PC-3 (cell line): ENCODE measurements around the gene GJC1. TPM values are rescaled to one million over a fixed set of nuclear protein-coding genes. Genes with fewer than 3 reads are reported as not detected.

ENCODE experiments used
- ATAC-seq: fragments of 200-7000 bp; cut with Tn5 transposase; 2 replicates; pipeline ENCODE4 v1.9.1; 2020; ENCODE audit warnings: mild to moderate bottlenecking, moderate library complexity
- BruUV-seq: library from RNA; stranded (reverse); fragments of 400-500 nt; replicated peaks from 2 replicates; lab custom pipeline; 2021; lab: Mats Ljungman, UMichigan
- CTCF ChIA-PET: fragments of 300-600 bp; sonication (Branson Sonifier 250); formaldehyde crosslinking; loops from one replicate; lab custom pipeline; 2022; ENCODE audit warnings: antibody characterized with exemption; lab: Charles Lee
- POLR2A ChIA-PET: fragments of 300-600 bp; sonication (Branson Sonifier 250); formaldehyde crosslinking; loops from one replicate; lab custom pipeline; 2022; ENCODE audit warnings: antibody characterized with exemption; ENCODE audit not compliant: unreplicated experiment; lab: Charles Lee
- DNase-seq: peaks from one replicate; pipeline ENCODE4 v3.0.0-alpha.2; 2015
- H2AFZ ChIP-seq: fragments of 300-600 bp; sonication (generic); 2 replicates; pipeline ENCODE4 v1.6.0; 2016; ENCODE audit warnings: antibody characterized with exemption, low read length
- H3F3A ChIP-seq: fragments of 300-600 bp; sonication (generic); one replicate; pipeline ENCODE4 v1.6.0; 2017; ENCODE audit warnings: antibody characterized with exemption, low read length, control low read depth, mild to moderate bottlenecking; ENCODE audit not compliant: unreplicated experiment
- H3K27ac ChIP-seq: fragments of 300-600 bp; sonication (generic); 2 replicates; pipeline ENCODE4 v1.5.1; 2016; ENCODE audit warnings: mild to moderate bottlenecking, low read length
- H3K27me3 ChIP-seq: fragments of 300-600 bp; sonication (generic); 2 replicates; pipeline ENCODE4 v1.6.1; 2016; ENCODE audit warnings: low read length, mixed read lengths
- H3K36me3 ChIP-seq: fragments of 300-600 bp; sonication (generic); 2 replicates; pipeline ENCODE4 v1.6.1; 2016; ENCODE audit warnings: low read depth, mixed run types, low read length, mixed read lengths
- H3K4me1 ChIP-seq: fragments of 300-600 bp; sonication (generic); 2 replicates; pipeline ENCODE4 v1.5.1; 2016; ENCODE audit warnings: low read length; ENCODE audit not compliant: insufficient read depth
- H3K4me2 ChIP-seq: fragments of 300-600 bp; sonication (generic); 2 replicates; pipeline ENCODE4 v1.6.0; 2016; ENCODE audit warnings: low read length
- H3K4me3 ChIP-seq: fragments of 300-600 bp; sonication (generic); 2 replicates; pipeline ENCODE4 v1.5.1; 2016; ENCODE audit warnings: mild to moderate bottlenecking, low read length, mixed read lengths
- H3K79me2 ChIP-seq: fragments of 300-600 bp; sonication (generic); 2 replicates; pipeline ENCODE4 v1.6.1; 2017; ENCODE audit warnings: low read length, mixed read lengths
- H3K9ac ChIP-seq: fragments of 300-600 bp; sonication (generic); 2 replicates; pipeline ENCODE4 v1.6.0; 2016; ENCODE audit warnings: mild to moderate bottlenecking, low read length
- H3K9me2 ChIP-seq: fragments of 300-600 bp; sonication (generic); replicated peaks from 2 replicates; pipeline ENCODE4 v1.6.1; 2016; ENCODE audit warnings: mixed run types, low read length, mixed read lengths
- H3K9me3 ChIP-seq: fragments of 300-600 bp; sonication (generic); 2 replicates; pipeline ENCODE4 v1.6.1; 2016; ENCODE audit warnings: low read length, mixed read lengths
- H4K20me1 ChIP-seq: fragments of 300-600 bp; sonication (generic); 2 replicates; pipeline ENCODE4 v1.6.1; 2016; ENCODE audit warnings: low read length, mixed read lengths
- CTCF ChIP-seq: fragments of 300-600 bp; sonication (generic); conservative IDR thresholded peaks from 2 replicates; pipeline ENCODE4 v1.5.1; 2017; ENCODE audit warnings: antibody characterized with exemption, low read depth, mild to moderate bottlenecking, low read length
- EZH2 ChIP-seq: fragments of 300-600 bp; sonication (generic); IDR thresholded peaks from one replicate; pipeline ENCODE4 v1.6.1; 2017; ENCODE audit warnings: antibody characterized with exemption, mild to moderate bottlenecking, low read length; ENCODE audit not compliant: unreplicated experiment
- EZH2phosphoT487 ChIP-seq: fragments of 300-600 bp; sonication (generic); IDR thresholded peaks from 2 replicates; pipeline ENCODE4 v1.6.1; 2018; ENCODE audit warnings: mild to moderate bottlenecking, antibody characterized with exemption, low read length, borderline replicate concordance
- intact Hi-C: fragments of 100-400 bp; cut with micrococcal nuclease; formaldehyde crosslinking; loops from 2 replicates; pipeline ENCODE4 v1.9.0; 2023
- total RNA-seq: library from RNA; depleted of rRNA; stranded (reverse); fragments of >200 nt; gene quantifications from 2 replicates; pipeline ENCODE4 v1.2.3, GENCODE V29; 2014

GJC1 gene
- total RNA-seq, 1 experiment from 2014 or later, result 17.1 TPM

DNA sequence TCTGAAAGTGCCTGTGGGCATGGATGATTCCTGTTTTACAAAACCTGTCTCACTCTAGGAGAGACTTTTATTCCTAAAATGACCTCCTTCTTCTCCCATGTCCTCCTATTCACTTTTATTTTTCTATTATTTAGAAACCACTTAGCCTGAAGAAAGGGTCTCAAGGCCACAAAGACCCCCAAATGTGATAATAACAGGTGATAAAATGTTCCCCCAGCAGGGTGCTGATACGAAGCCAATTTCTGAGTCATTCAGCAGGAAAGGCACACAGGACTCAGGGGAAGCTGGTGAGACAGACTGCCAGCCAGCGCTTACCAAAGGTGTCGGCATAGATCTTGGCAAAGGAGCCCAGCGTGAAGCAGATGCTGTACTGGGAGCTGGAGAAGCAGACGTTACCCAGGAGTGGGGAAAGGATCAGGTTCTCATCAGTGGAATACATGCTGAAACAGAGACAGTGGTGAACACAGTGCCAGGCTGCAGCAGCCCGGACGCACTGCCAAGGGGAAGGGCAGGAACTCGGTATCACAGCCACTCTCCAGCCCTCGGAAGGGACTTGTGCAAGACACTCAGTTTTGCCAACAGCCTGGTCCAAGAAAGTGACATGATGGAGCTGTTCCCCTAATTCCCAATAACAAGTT, 42.2 kb upstream of the GJC1 start:
- no peaks in the 10 kb centered on the region for H3K79me2 ChIP-seq
- H3K36me3 ChIP-seq, result peaks cover 75% of the 10 kb centered on the region
- no peaks in the 10 kb centered on the region for H3K9me2 ChIP-seq
- no peaks in the 10 kb centered on the region for H3K27me3 ChIP-seq
- no peak for TF ChIP-seq EZH2
- no peak for TF ChIP-seq CTCF
- no peak for TF ChIP-seq EZH2phosphoT487
- H3K4me3 ChIP-seq, result no peak overlapping the region
- H3K27ac ChIP-seq, result no peak overlapping the region
- intact Hi-C loops, result no loop called here
- ChIA-PET POLR2A (no interaction called here), CTCF (interaction anchor here (0.7 kb wide), 1 partner anchor 26 kb away, joined by 3 read pairs; no protein-coding TSS in a partner anchor)
- no TSS peak for BruUV-seq
- DNase-seq (peak; percentile 47), ATAC-seq (peak; percentile 98)
- no peak overlapping the region for H3K9ac ChIP-seq
- H3F3A ChIP-seq, result peaks cover 3% of the 10 kb centered on the region
- peaks cover 12% of the 10 kb centered on the region; the same call in 1 of the 2 replicates for H3K4me1 ChIP-seq
- no peak overlapping the region for H2AFZ ChIP-seq
- no peaks in the 10 kb centered on the region for H3K9me3 ChIP-seq
- H3K4me2 ChIP-seq, result no peak overlapping the region
- H4K20me1 ChIP-seq, result no peaks in the 10 kb centered on the region

DNA sequence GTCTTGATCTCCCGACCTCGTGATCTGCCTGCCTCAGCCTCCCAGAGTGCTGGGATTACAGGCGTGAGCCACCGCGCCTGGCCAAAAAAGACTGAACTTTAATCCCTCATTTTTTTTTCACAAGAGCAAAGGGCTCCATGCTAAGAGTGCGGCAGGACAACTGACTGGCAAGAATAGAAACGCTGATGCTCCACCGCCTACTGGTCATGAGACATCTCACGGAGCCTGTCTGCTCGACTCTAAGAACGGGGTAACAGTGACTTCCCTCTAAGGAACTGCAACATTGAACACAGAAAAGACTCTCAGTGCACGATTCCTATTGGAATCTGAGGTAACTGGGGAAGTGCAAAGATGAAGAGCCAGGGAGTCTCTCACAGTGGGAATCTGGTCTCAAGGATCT, 41.5 kb upstream of the GJC1 start:
- Histone ChIP-seq H3K4me1 (peaks cover 12% of the 10 kb centered on the region; the same call in 1 of the 2 replicates), H3K79me2 (no peaks in the 10 kb centered on the region), H3K9me2 (no peaks in the 10 kb centered on the region), H3F3A (peaks cover 3% of the 10 kb centered on the region), H3K4me3 (no peak overlapping the region), H4K20me1 (no peaks in the 10 kb centered on the region), H3K9me3 (no peaks in the 10 kb centered on the region), H3K4me2 (no peak overlapping the region), H3K9ac (no peak overlapping the region), H3K27me3 (no peaks in the 10 kb centered on the region), H3K27ac (no peak overlapping the region), H3K36me3 (peaks cover 75% of the 10 kb centered on the region), H2AFZ (no peak overlapping the region)
- DNase-seq (no peak), ATAC-seq (no peak)
- no TSS peak for BruUV-seq
- intact Hi-C loops, result no loop called here
- ChIA-PET POLR2A (no interaction called here), CTCF (no interaction called here)
- TF ChIP-seq EZH2phosphoT487 (no peak), CTCF (no peak), EZH2 (no peak)

- ATAC-seq, result no peak
Measured at GRCh38 chr17:44867841-44868240, 37.8 kb upstream of the GJC1 start.

More at GRCh38 chr17:44867841-44868240, 37.8 kb upstream of the GJC1 start:
- Histone ChIP-seq H3K9ac (no peak overlapping the region), H3K9me3 (no peaks in the 10 kb centered on the region), H4K20me1 (no peaks in the 10 kb centered on the region), H3K4me2 (no peak overlapping the region), H3K36me3 (peaks cover 75% of the 10 kb centered on the region), H3K79me2 (no peaks in the 10 kb centered on the region), H3K27ac (no peak overlapping the region), H3K4me3 (no peak overlapping the region), H3K9me2 (no peaks in the 10 kb centered on the region), H2AFZ (no peak overlapping the region), H3F3A (no peaks in the 10 kb centered on the region), H3K4me1 (peaks cover 6% of the 10 kb centered on the region; the same call in 1 of the 2 replicates), H3K27me3 (no peaks in the 10 kb centered on the region)
- no peak for DNase-seq
- no TSS peak for BruUV-seq
- intact Hi-C loops, result loop anchor here (5.0 kb wide), 1 partner anchor 41 kb away; no protein-coding TSS in a partner anchor
- no peak for TF ChIP-seq CTCF
- TF ChIP-seq EZH2, result no peak
- no peak for TF ChIP-seq EZH2phosphoT487
- ChIA-PET POLR2A (no interaction called here), CTCF (no interaction called here)
